ENCODE data around the gene GSC2. TPM values are rescaled to one million over a fixed set of nuclear protein-coding genes. Genes with fewer than 3 reads are reported as not detected.
A peak's percentile ranks its signal among the peaks of the same experiment; 100 is the strongest.
"Not testable (repeated sequence)": the region's sequence is repeated elsewhere in the genome, so short reads cannot be mapped to it uniquely, and the experiment has no call there.

Gene GSC2
- polyA plus RNA-seq, 3 donors: not detected

DNA sequence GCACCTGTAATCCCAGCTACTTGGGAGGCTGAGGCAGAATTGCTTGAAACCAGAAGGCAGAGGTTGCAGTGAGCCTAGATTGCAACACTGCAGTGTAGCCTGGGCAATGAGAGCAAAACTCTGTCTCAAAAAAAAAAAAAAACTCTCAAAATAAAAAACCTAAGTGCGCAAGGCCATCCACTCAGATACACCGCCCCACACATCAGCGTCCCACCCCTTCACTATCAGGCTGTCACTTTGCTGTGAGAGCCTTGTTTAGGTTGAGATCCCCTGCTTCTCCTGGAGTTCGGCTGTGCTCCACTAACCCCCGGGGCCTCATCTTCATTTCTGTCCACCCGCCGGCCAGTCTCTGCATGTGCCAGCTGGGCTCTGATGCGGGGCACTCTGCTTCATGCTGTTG lies 16.3 kb upstream of the GSC2 start:
- peaks cover 16% of the 10 kb centered on the region for H3K4me1 Mint-ChIP-seq
- WGBS (ENCODE audit: insufficient coverage): 91% methylated on average over 8 of the region's 8 CpGs
- Histone ChIP-seq H3K4me2 (replicated peaks; ENCODE audit: extremely low read depth, low read length, poor library complexity, severe bottlenecking) (no peak overlapping the region), H3K9me3 (replicated peaks in 1 of 2; ENCODE audit: control insufficient read depth in 1 of 2, insufficient read depth in 1 of 2, low read length in 2 of 2) (peaks cover 0 to 12% of the 10 kb centered on the region in 2 donors), H3K27ac (ENCODE audit: low read depth in 1 of 2, low read length in 2 of 2) (no peak overlapping the region), H4K20me1 (ENCODE audit: insufficient read depth, low read length) (no peaks in the 10 kb centered on the region), H2AFZ (ENCODE audit: insufficient read depth, low read depth, low read length, poor library complexity, severe bottlenecking) (no peak overlapping the region), H3K4me1 (ENCODE audit: control insufficient read depth in 1 of 2, insufficient read depth in 2 of 2, low read length in 2 of 2) (peaks cover 14 to 21% of the 10 kb centered on the region in 2 donors), H3K4me3 (replicated peaks in 1 of 3; ENCODE audit: low read depth in 2 of 3, low read length in 3 of 3) (no peak overlapping the region), H3K27me3 (ENCODE audit: control insufficient read depth in 2 of 2, insufficient read depth in 2 of 2, low read length in 2 of 2) (peaks cover 21 to 48% of the 10 kb centered on the region in 2 donors), H3K9ac (ENCODE audit: insufficient read depth, low read length, poor library complexity, severe bottlenecking) (no peak overlapping the region), H3K79me2 (ENCODE audit: insufficient read depth, low read length) (peaks cover 3% of the 10 kb centered on the region), H3K36me3 (replicated peaks in 1 of 2; ENCODE audit: control insufficient read depth in 1 of 2, insufficient read depth in 2 of 2, low read length in 2 of 2) (no peaks in the 10 kb centered on the region)
- peak overlapping the region in 1 of 2 donors; percentile 11 for H3K4me3 Mint-ChIP-seq
- no peak overlapping the region for H3K27ac Mint-ChIP-seq
- TF ChIP-seq, protein P1, sequence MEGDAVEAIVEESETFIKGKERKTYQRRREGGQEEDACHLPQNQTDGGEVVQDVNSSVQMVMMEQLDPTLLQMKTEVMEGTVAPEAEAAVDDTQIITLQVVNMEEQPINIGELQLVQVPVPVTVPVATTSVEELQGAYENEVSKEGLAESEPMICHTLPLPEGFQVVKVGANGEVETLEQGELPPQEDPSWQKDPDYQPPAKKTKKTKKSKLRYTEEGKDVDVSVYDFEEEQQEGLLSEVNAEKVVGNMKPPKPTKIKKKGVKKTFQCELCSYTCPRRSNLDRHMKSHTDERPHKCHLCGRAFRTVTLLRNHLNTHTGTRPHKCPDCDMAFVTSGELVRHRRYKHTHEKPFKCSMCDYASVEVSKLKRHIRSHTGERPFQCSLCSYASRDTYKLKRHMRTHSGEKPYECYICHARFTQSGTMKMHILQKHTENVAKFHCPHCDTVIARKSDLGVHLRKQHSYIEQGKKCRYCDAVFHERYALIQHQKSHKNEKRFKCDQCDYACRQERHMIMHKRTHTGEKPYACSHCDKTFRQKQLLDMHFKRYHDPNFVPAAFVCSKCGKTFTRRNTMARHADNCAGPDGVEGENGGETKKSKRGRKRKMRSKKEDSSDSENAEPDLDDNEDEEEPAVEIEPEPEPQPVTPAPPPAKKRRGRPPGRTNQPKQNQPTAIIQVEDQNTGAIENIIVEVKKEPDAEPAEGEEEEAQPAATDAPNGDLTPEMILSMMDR (IDR thresholded peaks at IDR 0.05): no peak
- intact Hi-C loops (cut with micrococcal nuclease): no loop called here
- DNase-seq: no peak
- H3K9me3 Mint-ChIP-seq: peaks cover 0 to 21% (median 9%) of the 10 kb centered on the region in 7 donors
- peaks cover 47 to 66% (median 56%) of the 10 kb centered on the region in 3 donors for H3K27me3 Mint-ChIP-seq (ENCODE audit: low read depth in 3 of 3)
- peaks cover 0 to 4% of the 10 kb centered on the region in 2 donors for H3K36me3 Mint-ChIP-seq

DNA sequence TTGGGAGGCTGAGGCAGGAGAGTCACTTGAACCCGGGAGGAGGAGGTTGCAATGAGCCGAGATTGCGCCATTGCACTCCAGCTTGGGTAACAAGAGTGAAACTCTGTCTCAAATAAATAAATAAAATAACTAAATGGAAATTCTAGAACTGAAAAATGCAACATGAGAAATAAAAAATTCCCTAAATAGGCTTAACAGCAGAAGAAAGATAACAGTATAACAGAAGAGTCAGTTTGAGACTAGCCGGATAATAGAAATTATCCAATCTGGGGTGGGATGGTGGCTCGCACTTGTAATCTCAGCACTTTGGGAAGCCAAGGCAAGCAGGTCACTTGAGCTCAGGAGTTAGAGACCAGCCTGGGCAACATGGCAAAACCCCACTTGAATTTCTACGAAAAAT lies 14.3 kb upstream of the GSC2 start:
- H3K27me3 ChIP-seq (ENCODE audit: control insufficient read depth in 2 of 2, insufficient read depth in 2 of 2, low read length in 2 of 2): peaks cover 12 to 31% of the 10 kb centered on the region in 2 donors
- peaks cover 2 to 10% of the 10 kb centered on the region in 2 donors for H3K4me1 ChIP-seq (ENCODE audit: control insufficient read depth in 1 of 2, insufficient read depth in 2 of 2, low read length in 2 of 2)
- WGBS (ENCODE audit: insufficient coverage): 100% methylated on average over 3 of the region's 6 CpGs
- Mint-ChIP-seq H3K4me1 (peaks cover 15% of the 10 kb centered on the region), H3K27ac (no peak overlapping the region), H3K4me3 (no peak overlapping the region), H3K27me3 (ENCODE audit: low read depth in 3 of 3) (peaks cover 30 to 52% (median 42%) of the 10 kb centered on the region in 3 donors), H3K36me3 (peaks cover 0 to 4% of the 10 kb centered on the region in 2 donors), H3K9me3 (peaks cover 0 to 20% (median 7%) of the 10 kb centered on the region in 7 donors)
- no peaks in the 10 kb centered on the region for H3K36me3 ChIP-seq (replicated peaks in 1 of 2; ENCODE audit: control insufficient read depth in 1 of 2, insufficient read depth in 2 of 2, low read length in 2 of 2)
- no peak overlapping the region for H3K4me3 ChIP-seq (replicated peaks in 1 of 3; ENCODE audit: low read depth in 2 of 3, low read length in 3 of 3)
- no peak overlapping the region for H3K27ac ChIP-seq (ENCODE audit: low read depth in 1 of 2, low read length in 2 of 2)
- intact Hi-C loops (cut with micrococcal nuclease): no loop called here
- H3K79me2 ChIP-seq (ENCODE audit: insufficient read depth, low read length): no peaks in the 10 kb centered on the region
- TF ChIP-seq, protein P1 (IDR thresholded peaks at IDR 0.05): no peak
- peaks cover 0 to 12% of the 10 kb centered on the region in 2 donors for H3K9me3 ChIP-seq (replicated peaks in 1 of 2; ENCODE audit: control insufficient read depth in 1 of 2, insufficient read depth in 1 of 2, low read length in 2 of 2)
- no peak overlapping the region for H2AFZ ChIP-seq (ENCODE audit: insufficient read depth, low read depth, low read length, poor library complexity, severe bottlenecking)
- no peak for DNase-seq
- H3K9ac ChIP-seq (ENCODE audit: insufficient read depth, low read length, poor library complexity, severe bottlenecking): no peak overlapping the region
- no peak overlapping the region for H3K4me2 ChIP-seq (replicated peaks; ENCODE audit: extremely low read depth, low read length, poor library complexity, severe bottlenecking)
- no peaks in the 10 kb centered on the region for H4K20me1 ChIP-seq (ENCODE audit: insufficient read depth, low read length)

DNA sequence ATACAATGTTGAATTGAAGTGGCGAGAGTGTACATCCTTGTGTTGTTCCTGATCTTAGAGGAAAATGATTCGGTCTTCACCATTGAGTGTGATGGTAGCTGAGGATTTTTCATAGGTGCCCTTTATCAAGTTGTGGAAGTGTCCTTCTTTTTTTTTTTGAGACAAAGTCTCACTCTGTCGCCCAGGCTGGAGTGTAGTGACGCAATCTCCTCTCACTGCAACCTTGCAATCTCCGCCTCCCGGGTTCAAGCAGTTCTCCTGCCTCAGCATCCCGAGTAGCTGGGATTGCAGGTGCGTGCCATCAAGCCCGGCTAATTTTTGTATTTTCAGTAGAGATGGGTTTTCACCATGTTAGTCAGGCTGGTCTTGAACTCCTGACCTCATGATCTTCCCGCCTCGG lies 8.6 kb upstream of the GSC2 start:
- H4K20me1 ChIP-seq (ENCODE audit: insufficient read depth, low read length); H2AFZ ChIP-seq (ENCODE audit: insufficient read depth, low read depth, low read length, poor library complexity, severe bottlenecking); H3K36me3 ChIP-seq (replicated peaks in 1 of 2; ENCODE audit: control insufficient read depth in 1 of 2, insufficient read depth in 2 of 2, low read length in 2 of 2); H3K36me3 Mint-ChIP-seq; intact Hi-C loops (cut with micrococcal nuclease); H3K27me3 ChIP-seq (ENCODE audit: control insufficient read depth in 2 of 2, insufficient read depth in 2 of 2, low read length in 2 of 2); H3K4me3 Mint-ChIP-seq; H3K4me3 ChIP-seq (replicated peaks in 1 of 3; ENCODE audit: low read depth in 2 of 3, low read length in 3 of 3); DNase-seq; H3K9me3 ChIP-seq (replicated peaks in 1 of 2; ENCODE audit: control insufficient read depth in 1 of 2, insufficient read depth in 1 of 2, low read length in 2 of 2); H3K79me2 ChIP-seq (ENCODE audit: insufficient read depth, low read length); H3K9ac ChIP-seq (ENCODE audit: insufficient read depth, low read length, poor library complexity, severe bottlenecking); H3K9me3 Mint-ChIP-seq; H3K27ac ChIP-seq (ENCODE audit: low read depth in 1 of 2, low read length in 2 of 2); H3K4me2 ChIP-seq (replicated peaks; ENCODE audit: extremely low read depth, low read length, poor library complexity, severe bottlenecking): not testable (repeated sequence)
- 87% methylated on average over 6 of the region's 11 CpGs for WGBS (ENCODE audit: insufficient coverage)
- Mint-ChIP-seq H3K27me3 (ENCODE audit: low read depth in 3 of 3) (peaks cover 5 to 20% (median 17%) of the 10 kb centered on the region in 3 donors), H3K4me1 (peaks cover 23% of the 10 kb centered on the region), H3K27ac (peak overlapping the region in 1 of 7 donors; percentile 68)
- H3K4me1 ChIP-seq (ENCODE audit: control insufficient read depth in 1 of 2, insufficient read depth in 2 of 2, low read length in 2 of 2): peaks cover 9 to 18% of the 10 kb centered on the region in 2 donors
